GM12891 (cell line): ENCODE measurements around the gene KCNH1.

Experiments used
- DNase-seq: peaks from one replicate; pipeline ENCODE4 v3.0.0; 2011; ENCODE audit warnings: low spot score; ENCODE audit not compliant: insufficient read length
- FAIRE-seq: peaks from 2 replicates; lab custom pipeline; 2011; peaks lifted over from hg19 to GRCh38; lab: Jason Lieb, UNC
- PAX5 ChIP-seq: IDR thresholded peaks from 2 replicates; pipeline ENCODE4 v1.6.1; 2011; ENCODE audit warnings: low read length, moderate library complexity, mild to moderate bottlenecking; ENCODE audit not compliant: insufficient read depth, severe bottlenecking
- POLR2A ChIP-seq: IDR thresholded peaks from 2 replicates; pipeline ENCODE4 v1.6.1; 2011; ENCODE audit warnings: low read depth, low read length, control low read depth
- POLR2AphosphoS5 ChIP-seq: IDR thresholded peaks from 2 replicates; pipeline ENCODE4 v1.6.1; 2011; ENCODE audit warnings: low read depth, low read length, control low read depth
- POU2F2 ChIP-seq: IDR thresholded peaks from 2 replicates; pipeline ENCODE4 v1.6.1; 2011; ENCODE audit warnings: low read depth, mild to moderate bottlenecking, control low read depth, low read length, moderate library complexity
- SPI1 ChIP-seq: IDR thresholded peaks from 2 replicates; pipeline ENCODE4 v1.6.1; 2011; ENCODE audit warnings: low read depth, low read length, control low read depth
- TAF1 ChIP-seq: IDR thresholded peaks from 2 replicates; pipeline ENCODE4 v1.6.1; 2011; ENCODE audit warnings: low read depth, low read length, control low read depth

The KCNH1 gene

DNA sequence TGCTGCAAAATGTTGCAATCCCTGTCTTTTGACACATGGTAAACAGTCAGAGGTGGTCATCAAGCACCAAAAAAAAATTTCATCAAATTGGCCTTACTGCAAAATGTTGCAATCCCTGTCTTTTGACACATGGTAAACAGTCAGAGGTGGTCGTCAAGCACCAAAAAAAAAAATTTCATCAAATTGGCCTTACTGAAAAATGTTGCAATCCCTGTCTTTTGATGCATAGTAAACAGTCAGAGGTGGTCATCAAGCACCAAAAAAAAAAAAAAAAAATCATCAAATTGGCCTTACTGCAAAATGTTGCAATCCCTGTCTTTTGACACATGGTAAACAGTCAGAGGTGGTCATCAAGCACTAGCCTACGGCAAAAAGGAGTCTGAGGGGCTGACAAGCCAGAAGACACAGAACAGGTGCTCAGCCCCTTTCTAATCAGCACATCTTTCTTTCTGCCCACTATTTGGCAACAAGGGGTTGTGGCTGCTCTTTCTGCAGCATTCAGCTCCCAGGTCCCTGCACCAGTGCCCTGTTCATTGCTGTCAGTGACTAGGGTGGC is 223.8 kb downstream of the KCNH1 start:
- no peak for DNase-seq
- no peak for FAIRE-seq
- no peak for TF ChIP-seq POLR2A
- TF ChIP-seq POLR2AphosphoS5 = no peak
- TF ChIP-seq TAF1 = no peak
- TF ChIP-seq POU2F2 = no peak
- no peak for TF ChIP-seq PAX5
- TF ChIP-seq SPI1 = no peak

DNA sequence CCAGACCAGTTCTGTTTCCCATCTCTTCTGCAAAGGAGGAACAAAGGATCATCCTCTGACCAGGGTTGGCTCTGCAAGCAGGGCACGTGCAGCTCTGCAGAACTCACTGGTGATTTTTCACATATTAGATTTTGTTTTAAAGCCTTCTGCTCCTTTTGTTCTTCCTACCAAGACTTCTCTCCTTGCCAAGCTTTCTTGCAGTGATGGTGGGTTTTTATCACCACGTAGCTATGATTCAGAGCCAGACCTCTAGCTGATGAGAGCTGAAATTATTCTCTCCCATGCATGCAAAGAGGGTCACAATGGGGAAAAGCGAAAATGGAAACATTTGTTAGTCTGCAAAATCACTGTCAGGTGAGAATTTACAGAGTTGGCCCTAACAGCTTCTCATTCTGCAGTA is 225.2 kb downstream of the KCNH1 start:
- DNase-seq (no peak), FAIRE-seq (no peak)
- no peak for TF ChIP-seq POU2F2
- TF ChIP-seq POLR2AphosphoS5 = no peak
- no peak for TF ChIP-seq POLR2A
- TF ChIP-seq SPI1 = no peak
- TF ChIP-seq TAF1 = no peak
- TF ChIP-seq PAX5 = no peak

DNA sequence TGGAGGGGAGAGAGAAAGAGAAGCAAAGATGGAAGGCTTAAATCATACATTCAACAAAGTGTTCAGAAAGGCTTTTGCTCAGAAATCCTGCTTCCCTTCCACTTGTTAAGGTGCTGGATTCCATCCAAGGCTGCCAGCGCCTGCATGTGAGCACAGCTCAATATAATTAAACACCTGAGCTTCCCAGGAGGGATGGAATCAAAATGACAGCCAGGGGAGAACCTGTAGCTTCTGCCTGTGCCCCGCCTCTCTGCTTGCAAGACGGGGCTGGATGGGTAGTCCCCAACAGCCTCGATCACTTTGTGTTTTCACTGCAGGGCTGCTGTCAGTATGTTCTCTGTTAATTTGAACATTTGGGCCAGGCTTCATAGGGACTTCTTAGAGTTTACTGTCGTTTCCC is 225.7 kb downstream of the KCNH1 start:
- TF ChIP-seq POLR2A (no peak), SPI1 (no peak), PAX5 (no peak), TAF1 (no peak), POU2F2 (no peak), POLR2AphosphoS5 (no peak)
- no peak for DNase-seq
- FAIRE-seq = no peak

DNA sequence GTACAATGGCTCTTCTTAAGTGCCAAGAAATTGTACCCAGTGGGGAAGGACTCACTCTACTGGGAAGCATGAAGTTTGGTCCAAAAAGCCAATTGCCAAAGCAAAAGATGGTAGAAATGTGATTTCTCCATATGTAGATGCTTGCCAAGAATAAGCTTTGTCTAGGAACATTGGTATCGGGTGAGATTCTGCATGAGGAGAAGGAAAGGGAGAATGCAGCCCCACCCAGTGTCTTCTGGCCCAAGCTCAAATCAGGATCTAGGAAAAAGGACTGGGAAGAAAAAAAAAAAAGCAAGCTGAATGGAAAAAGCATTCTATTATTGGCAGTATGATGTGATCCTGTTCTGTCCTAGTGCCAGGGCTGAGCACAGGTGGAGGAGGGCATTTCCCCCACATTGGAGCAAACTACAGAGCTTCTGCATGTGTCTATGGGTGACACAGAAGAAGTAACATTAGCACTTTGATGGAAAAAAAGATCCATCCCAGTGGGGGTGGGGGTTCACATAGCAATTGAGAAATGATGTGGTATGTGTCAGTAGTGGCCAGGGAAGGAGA is 226.6 kb downstream of the KCNH1 start:
- no peak for FAIRE-seq
- no peak for DNase-seq
- TF ChIP-seq POLR2AphosphoS5 (no peak), PAX5 (no peak), POU2F2 (no peak), POLR2A (no peak), TAF1 (no peak), SPI1 (no peak)

DNA sequence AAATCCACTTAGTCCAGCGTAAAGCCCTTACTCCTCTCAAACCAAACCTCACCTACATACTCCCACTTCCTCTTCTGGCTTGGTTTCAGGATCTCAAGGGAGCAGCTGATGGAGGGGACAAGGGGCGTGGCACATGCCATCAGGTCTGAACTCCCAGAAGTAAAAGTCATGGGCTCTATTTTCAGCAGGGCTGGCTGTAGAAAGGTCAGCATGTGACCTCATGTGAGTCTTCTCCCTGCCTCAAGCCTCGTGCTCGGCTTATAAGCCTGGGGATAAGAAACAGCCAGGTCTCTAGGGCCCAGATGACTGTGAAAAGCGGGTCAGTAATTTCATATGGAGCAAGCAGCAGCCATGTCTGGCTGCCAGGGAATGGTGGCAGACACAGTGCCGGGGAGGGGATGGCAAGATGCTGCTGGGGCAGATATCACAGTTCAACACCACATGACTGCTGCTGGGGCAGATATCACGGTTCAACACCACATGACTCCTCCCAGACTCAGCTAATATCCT is 227.9 kb downstream of the KCNH1 start:
- TF ChIP-seq SPI1 (peak; percentile 64), POLR2A (no peak), TAF1 (no peak), POU2F2 (no peak), POLR2AphosphoS5 (no peak)
- no peak for FAIRE-seq
- DNase-seq = no peak

DNA sequence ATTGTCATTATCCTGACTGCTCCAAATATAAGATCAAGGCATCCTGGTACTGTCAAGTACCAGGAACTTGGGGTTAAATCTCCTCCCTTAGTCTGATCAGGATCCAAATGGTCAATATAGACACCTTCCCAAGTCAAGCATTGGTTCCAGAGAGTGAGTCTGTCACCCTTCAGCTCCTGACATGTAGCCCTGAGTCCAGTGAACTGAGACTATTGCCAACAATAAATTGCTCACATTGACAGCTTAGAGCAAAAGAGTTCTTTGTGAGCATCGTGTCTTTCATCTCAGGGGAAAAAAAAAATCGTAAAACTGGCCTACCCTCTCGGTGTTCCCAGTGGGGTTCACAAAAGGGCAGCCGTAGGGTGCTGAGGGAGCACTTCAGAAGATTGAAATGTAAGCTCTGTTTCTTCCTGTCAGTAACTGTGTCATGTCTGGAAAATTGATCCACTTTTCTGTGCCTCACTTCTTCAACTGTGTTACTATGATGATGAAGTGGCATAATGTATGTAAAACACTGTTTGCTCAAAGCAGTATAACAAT is 228.5 kb downstream of the KCNH1 start:
- FAIRE-seq (no peak), DNase-seq (no peak)
- TF ChIP-seq POU2F2 (no peak), PAX5 (no peak), TAF1 (no peak), POLR2AphosphoS5 (no peak), POLR2A (no peak), SPI1 (no peak)

DNA sequence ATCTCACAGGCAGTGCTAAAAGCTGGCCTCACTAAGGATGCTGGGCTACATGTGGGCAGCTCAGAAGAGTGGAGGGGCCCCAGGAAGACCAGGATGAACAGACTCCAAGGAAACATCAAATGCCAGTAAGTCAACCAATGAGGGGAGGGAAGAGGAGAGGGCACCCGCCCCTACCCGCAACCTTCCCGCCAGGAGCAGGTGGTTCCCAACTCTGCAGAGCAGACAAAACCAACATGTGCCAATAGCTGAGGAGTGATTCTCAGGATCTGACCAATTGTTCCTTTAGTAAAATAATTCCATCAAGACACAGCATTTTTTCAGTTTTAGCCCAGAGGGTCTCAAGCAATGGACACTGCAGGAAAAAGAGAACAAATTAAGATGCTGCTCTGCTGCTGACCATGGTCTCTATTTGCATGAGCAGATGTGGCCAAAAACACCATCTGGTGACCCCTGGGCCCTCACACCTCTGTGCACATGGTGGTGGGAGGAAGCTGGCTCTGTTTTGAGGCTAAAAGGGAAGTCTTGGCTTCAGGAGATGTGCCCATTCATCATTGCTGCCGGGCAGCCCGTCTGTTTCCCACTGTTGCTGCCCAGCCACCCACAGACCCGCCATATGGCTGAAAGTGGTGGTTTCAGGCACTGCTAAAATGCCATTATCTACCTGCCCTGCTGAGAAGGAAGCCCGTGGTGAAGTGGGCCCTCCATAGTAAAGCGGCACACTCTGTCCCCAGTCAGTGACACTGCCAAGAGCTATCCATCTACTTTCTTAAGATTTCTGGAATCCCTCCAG is 231.8 kb downstream of the KCNH1 start:
- TF ChIP-seq SPI1 (no peak), PAX5 (no peak), POU2F2 (no peak), TAF1 (no peak)
- DNase-seq (no peak), FAIRE-seq (no peak)

DNA sequence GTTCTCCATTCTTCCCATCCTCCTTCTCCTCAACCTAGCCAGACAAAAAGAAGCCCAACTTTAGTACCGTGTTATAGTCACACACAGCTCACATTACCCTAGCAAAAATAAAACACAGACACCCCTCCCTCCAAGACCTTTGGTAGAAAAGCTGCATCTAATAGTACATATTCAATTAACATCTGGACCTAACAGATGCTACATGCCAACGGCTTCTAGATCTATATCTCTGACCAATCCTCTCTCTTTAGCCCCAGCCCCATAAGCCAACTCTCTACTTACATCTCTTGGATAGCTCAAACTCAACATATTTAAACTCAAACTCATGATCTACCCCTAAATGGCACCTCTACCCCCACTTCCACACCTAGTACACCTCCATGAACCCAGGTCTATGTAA is 233.1 kb downstream of the KCNH1 start:
- FAIRE-seq = no peak
- no peak for DNase-seq
- TF ChIP-seq POLR2A = no peak
- no peak for TF ChIP-seq POLR2AphosphoS5
- no peak for TF ChIP-seq SPI1
- no peak for TF ChIP-seq POU2F2
- TF ChIP-seq PAX5 = no peak
- no peak for TF ChIP-seq TAF1

DNA sequence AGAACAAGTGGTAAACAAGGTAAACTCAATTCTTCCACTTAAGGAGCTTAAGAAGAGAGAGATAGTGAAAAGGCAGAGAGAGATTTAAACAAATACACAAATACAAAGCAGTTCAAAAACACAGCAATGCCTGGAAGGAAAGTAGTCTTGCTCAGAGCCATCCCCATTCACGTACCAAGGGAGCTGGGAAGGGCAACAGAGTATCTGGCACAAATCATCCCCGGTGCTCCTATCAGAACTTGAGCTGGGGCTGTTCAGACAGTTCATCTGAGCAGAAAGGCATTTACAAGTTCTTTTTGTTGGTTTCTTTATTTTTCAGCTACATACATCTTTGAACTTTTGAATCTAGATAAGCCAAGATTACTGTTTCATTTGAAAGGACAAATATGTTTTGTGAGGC is 233.9 kb downstream of the KCNH1 start:
- no peak for FAIRE-seq
- no peak for DNase-seq
- TF ChIP-seq POLR2A = no peak
- no peak for TF ChIP-seq PAX5
- TF ChIP-seq POU2F2 = no peak
- TF ChIP-seq POLR2AphosphoS5 = no peak
- no peak for TF ChIP-seq TAF1
- TF ChIP-seq SPI1 = no peak
